Muscle of leg (tissue), 11 donors: Measurements from ENCODE around the gene CARS1. TPM values are rescaled to one million over a fixed set of nuclear protein-coding genes. Genes with fewer than 3 reads are reported as not detected.
A peak's percentile ranks its signal among the peaks of the same experiment; 100 is the strongest.

Experiments used
- DNase-seq: peaks from one replicate; pipeline ENCODE4 v3.0.0; 2013
- H3K27ac ChIP-seq: one replicate; pipeline ENCODE4 v1.5.1; 2013; ENCODE audit warnings: mild to moderate bottlenecking, low read length, control low read depth
- H3K27me3 ChIP-seq: one replicate; pipeline ENCODE4 v1.6.1; 2013; ENCODE audit warnings: low read length; ENCODE audit not compliant: control insufficient read depth, insufficient read depth
- H3K36me3 ChIP-seq: one replicate; pipeline ENCODE4 v1.6.1; 2013; ENCODE audit warnings: low read length; ENCODE audit not compliant: control insufficient read depth, insufficient read depth
- H3K4me1 ChIP-seq: one replicate; pipeline ENCODE4 v1.6.1; 2013; ENCODE audit warnings: low read length; ENCODE audit not compliant: control insufficient read depth, insufficient read depth
- H3K4me3 ChIP-seq: one replicate; pipeline ENCODE4 v1.5.1; 2013; ENCODE audit warnings: low read length, control low read depth
- H3K9me3 ChIP-seq: replicated peaks from 2 replicates; pipeline ENCODE4 v1.6.1; 2013; ENCODE audit warnings: low read depth, low read length; ENCODE audit not compliant: control insufficient read depth
- WGBS: methylation state at CpG from one replicate; pipeline ENCODE4 v1.1.5; 2013; ENCODE audit warnings: missing lambda C conversion rate; ENCODE audit not compliant: insufficient coverage; 5-methylcytosine and 5-hydroxymethylcytosine counted together
- polyA plus RNA-seq, 8 donors: library from polyadenylated mRNA; unstranded; fragments of 120-200 nt; gene quantifications; one replicate each; pipeline versions ENCODE4 v1.2.1 to v1.2.3, GENCODE V29; 2013; ENCODE audit warnings: inconsistent platforms in 1 of 8, low replicate concordance in 1 of 8; ENCODE audit not compliant: insufficient read length in 8 of 8, insufficient read depth in 1 of 8
- total RNA-seq: library from RNA; stranded (reverse); fragments of 120-200 nt; gene quantifications from one replicate; pipeline ENCODE4 v1.2.4, GENCODE V29; 2013

CARS1 gene
- total and polyA plus RNA-seq, 9 donors: 15.7 to 24.3 (median 20.7) TPM

DNA sequence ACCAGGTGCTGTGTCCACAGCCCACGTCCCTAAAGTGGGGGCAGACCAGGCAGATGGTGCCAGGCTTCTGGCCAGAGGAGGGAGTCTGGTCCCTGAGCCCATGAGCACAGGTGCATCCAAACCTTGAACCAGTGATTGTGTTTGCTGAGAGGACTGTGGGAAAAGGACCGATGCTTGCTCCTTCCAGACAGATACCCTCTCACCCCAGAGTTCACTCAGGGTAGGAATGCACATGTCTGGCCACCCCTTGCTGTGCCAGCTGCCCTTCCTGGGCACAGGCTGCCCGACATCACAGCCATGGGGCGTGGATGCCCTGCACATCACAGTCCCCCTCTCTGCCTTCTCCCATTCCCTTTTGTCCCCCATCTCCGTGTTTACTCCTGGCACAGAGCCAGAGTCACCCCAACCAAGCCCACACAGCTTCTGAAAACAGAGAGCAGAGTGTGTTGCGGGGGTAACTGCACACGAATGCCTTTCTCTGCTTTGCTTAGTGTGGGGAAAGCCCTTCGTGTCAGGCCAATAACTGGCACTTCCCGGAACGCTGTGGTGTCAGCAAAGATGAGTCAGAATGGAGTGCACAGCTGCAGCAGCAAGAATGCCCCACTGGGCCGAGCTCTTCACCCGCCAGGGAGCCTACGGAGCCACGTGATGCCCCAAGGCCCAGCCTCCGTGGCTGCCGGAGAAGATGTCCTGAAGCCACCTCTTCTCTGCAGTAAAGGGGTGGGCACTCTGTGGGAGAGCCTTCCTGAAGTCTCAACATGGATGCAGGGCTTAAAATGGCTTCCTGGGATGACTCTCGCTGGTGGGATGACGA is 7.6 kb downstream of the CARS1 start:
- peaks cover 13% of the 10 kb centered on the region for H3K4me1 ChIP-seq
- whole genome bisulfite sequencing: 79% methylated on average over 13 of the region's 18 CpGs

DNA sequence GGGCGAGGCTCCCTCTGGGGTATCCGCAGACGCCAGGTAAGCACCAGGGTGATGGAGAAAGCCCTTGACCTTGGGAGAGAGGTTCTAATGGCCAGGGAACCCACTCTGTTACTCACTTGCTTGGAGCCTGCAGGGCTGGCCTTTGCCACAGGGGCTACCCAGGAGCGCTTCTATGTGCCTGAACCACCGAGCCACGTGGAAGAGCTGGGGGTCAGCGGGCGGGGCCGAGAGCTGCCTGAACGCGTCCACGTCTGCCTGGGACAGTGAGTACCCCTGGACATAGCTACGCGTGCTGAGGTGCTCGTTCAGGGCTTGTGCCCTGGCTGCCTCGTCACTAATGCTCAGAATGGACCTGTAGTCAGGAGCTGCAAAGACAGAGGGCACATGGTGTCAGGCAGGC is 9.6 kb downstream of the CARS1 start:
- DNase-seq: no peak
- H3K4me1 ChIP-seq: peaks cover 18% of the 10 kb centered on the region
- peaks cover 31% of the 10 kb centered on the region for H3K36me3 ChIP-seq
- 92% methylated on average over 14 of the region's 16 CpGs for WGBS
- no peak overlapping the region for H3K4me3 ChIP-seq
- H3K9me3 ChIP-seq: no peaks in the 10 kb centered on the region
- no peaks in the 10 kb centered on the region for H3K27me3 ChIP-seq
- H3K27ac ChIP-seq: no peak overlapping the region

More for the DNA sequence above, 7.6 kb downstream of the CARS1 start:
- Histone ChIP-seq H3K27ac (peak overlapping the region; percentile 43), H3K9me3 (no peaks in the 10 kb centered on the region), H3K36me3 (peaks cover 35% of the 10 kb centered on the region), H3K4me3 (no peak overlapping the region), H3K27me3 (no peaks in the 10 kb centered on the region)
- DNase-seq: peak; percentile 61

DNA sequence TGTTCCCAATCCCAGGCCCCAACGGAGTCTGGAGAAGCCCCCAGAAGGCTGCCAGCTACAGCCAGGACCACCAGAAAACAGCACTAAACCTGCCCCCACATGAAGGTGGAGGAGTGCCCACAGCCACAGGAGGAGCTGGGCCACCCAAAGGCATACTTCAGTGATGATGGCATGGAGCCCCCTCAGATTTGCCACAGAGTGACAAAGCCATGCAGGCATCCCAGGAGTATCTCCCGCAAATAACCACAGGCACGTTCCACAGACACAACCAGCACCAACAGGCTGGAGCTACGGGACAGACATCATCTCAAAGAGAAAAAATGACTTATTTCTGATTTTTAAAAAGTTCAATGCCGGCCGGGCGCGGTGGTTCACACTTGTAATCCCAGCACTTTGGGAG is 10.6 kb downstream of the CARS1 start:
- H3K27ac ChIP-seq: no peak overlapping the region
- no peaks in the 10 kb centered on the region for H3K9me3 ChIP-seq
- no peak for DNase-seq
- no peak overlapping the region for H3K4me3 ChIP-seq
- H3K36me3 ChIP-seq: peaks cover 33% of the 10 kb centered on the region
- WGBS: no CpG with 5 or more reads among the region's 8 CpGs
- H3K4me1 ChIP-seq: peaks cover 18% of the 10 kb centered on the region
- no peaks in the 10 kb centered on the region for H3K27me3 ChIP-seq

DNA sequence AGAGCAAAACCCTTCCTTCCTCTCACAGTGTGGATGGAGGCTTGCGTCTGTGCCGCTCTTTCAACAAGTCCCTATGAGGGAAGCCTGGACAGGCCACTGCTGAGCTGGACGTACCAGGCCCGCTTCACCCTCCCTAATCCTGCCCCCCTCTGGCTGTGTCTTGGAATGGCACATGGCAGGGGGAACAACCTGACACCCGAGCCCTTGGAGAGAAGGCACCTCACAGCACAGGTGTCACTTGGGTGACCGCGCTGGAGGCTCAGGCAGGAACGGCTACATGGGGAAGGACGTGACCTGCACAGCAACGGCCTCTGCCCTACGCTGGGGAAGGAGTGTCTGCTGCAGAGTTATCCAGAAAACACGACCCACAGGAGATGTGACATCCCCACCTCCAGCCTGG is 11.0 kb downstream of the CARS1 start:
- H3K27ac ChIP-seq: no peak overlapping the region
- peaks cover 37% of the 10 kb centered on the region for H3K36me3 ChIP-seq
- peaks cover 16% of the 10 kb centered on the region for H3K4me1 ChIP-seq
- DNase-seq: no peak
- no peak overlapping the region for H3K4me3 ChIP-seq
- H3K27me3 ChIP-seq: no peaks in the 10 kb centered on the region
- 90% methylated on average over 2 of the region's 12 CpGs for WGBS
- no peaks in the 10 kb centered on the region for H3K9me3 ChIP-seq

DNA sequence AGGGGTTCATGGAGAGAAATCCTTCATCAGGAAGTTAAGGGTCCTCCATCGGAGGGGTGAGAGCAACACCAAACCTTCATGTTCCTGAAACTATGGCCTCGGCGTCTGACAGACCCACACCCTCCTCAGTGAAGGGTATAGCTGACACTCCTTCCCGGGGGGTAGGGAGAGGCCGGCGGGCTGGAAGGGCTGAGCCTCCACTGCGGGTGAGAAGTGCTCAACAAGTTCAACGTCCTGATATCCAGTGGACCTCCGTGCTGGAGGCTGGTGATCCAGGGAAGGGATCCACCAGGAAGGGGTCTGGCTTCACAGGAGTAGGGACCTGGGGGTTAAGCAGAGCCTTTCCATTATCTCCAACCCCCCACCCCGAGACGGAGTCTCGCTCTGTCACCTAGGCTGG is 12.3 kb downstream of the CARS1 start:
- Histone ChIP-seq H3K36me3 (peaks cover 42% of the 10 kb centered on the region), H3K4me3 (no peak overlapping the region), H3K9me3 (no peaks in the 10 kb centered on the region), H3K4me1 (peaks cover 13% of the 10 kb centered on the region), H3K27ac (no peak overlapping the region), H3K27me3 (no peaks in the 10 kb centered on the region)
- 99% methylated on average over 7 of the region's 12 CpGs for WGBS
- DNase-seq: no peak

DNA sequence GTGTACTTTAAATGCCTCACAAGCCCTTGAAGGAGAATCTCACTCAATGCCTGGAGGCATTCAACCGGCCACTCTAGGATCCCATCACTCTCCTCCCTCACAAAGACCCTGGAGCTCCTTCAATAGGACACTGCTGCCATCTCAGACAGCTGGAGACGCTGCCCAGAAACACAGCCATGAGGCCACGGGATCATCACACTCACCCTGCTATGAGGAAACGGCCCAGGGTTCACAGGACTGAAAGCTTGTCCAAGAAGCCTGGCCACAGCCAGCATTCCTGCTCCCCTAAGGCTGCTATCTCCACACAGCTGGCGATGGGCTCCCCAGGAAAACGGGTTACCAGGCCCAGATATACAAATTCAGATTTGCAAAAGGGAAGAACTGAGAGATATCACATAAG is 13.2 kb downstream of the CARS1 start:
- H3K27ac ChIP-seq: no peak overlapping the region
- no peaks in the 10 kb centered on the region for H3K27me3 ChIP-seq
- WGBS: 59% methylated on average over 6 of the region's 6 CpGs
- peaks cover 47% of the 10 kb centered on the region for H3K36me3 ChIP-seq
- peaks cover 6% of the 10 kb centered on the region for H3K4me1 ChIP-seq
- H3K9me3 ChIP-seq: no peaks in the 10 kb centered on the region
- no peak overlapping the region for H3K4me3 ChIP-seq
- no peak for DNase-seq

DNA sequence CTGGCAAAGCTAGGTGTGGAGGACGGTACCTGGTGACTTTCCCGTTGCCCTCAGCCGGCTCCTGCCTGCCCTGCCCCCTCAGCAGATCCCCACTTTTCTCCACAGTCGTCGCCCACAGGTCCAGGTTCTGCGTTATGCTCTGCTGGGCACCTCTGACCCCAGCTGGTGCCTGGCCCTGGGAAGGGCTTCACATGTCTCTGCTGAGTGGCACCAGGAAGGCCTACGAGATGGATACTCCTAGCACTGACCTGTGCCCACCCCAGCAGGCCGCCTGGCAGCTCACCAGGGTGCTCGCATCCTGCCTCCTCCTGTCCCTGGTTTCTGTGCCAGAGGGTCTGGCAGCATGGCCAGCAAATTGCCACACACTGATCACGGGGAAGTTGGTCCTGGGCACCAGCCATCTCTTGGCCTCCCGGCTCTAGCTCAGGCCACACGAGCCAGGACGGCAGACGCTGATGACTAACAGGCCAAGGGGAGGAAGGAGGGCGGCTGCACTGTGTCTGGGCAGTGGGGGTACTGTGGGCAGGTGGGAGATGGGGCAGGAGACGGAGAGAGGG is 13.8 kb downstream of the CARS1 start:
- 90% methylated on average over 16 of the region's 16 CpGs for WGBS
- Histone ChIP-seq H3K27ac (no peak overlapping the region), H3K4me1 (peaks cover 5% of the 10 kb centered on the region)

DNA sequence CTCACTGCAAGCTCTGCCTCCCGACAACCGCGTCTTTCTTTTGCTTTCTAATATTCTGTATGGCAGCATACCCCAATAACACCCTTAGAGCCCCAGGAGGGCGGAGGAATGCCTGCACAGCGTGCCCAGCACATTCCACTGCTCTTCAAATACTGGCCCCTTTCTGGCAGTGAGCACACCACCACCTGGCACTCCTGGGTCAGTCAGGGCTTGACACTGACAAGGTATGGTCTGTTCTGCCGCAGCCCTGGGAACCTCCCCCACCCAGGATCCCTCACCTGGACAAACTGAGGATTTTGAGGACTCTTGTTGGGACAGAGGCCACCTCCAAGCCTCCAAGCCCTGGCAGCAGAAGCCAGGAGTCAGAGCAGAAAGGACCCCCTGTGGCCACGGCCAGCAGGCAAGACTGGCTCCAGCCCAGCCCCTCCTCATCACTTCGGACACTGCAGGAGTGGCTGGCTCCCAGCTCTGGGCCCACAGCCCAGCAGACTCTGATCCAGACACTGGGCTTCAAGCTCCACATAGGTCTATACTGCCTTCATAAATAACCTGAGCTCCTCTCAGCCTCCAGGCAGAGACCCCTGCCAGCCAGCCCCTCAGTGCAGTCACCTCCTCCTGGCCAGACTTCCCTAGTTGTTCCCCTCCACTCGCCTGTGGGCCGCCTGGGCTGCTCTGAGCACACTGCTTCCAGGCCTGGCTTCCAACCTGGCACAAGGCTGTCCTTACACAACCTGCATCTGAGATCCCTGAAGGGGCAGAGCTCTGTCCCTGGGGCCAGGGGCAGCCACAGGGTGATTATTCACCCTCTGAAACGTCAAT is 14.5 kb downstream of the CARS1 start:
- Histone ChIP-seq H3K27ac (no peak overlapping the region), H3K9me3 (no peaks in the 10 kb centered on the region), H3K36me3 (peaks cover 57% of the 10 kb centered on the region), H3K4me3 (no peak overlapping the region), H3K4me1 (peaks cover 7% of the 10 kb centered on the region), H3K27me3 (no peaks in the 10 kb centered on the region)
- peak; percentile 27 for DNase-seq
- WGBS: 61% methylated on average over 9 of the region's 11 CpGs

More for the DNA sequence above, 13.8 kb downstream of the CARS1 start:
- DNase-seq: no peak
- Histone ChIP-seq H3K9me3 (no peaks in the 10 kb centered on the region), H3K27me3 (no peaks in the 10 kb centered on the region), H3K4me3 (no peak overlapping the region), H3K36me3 (peaks cover 50% of the 10 kb centered on the region)

DNA sequence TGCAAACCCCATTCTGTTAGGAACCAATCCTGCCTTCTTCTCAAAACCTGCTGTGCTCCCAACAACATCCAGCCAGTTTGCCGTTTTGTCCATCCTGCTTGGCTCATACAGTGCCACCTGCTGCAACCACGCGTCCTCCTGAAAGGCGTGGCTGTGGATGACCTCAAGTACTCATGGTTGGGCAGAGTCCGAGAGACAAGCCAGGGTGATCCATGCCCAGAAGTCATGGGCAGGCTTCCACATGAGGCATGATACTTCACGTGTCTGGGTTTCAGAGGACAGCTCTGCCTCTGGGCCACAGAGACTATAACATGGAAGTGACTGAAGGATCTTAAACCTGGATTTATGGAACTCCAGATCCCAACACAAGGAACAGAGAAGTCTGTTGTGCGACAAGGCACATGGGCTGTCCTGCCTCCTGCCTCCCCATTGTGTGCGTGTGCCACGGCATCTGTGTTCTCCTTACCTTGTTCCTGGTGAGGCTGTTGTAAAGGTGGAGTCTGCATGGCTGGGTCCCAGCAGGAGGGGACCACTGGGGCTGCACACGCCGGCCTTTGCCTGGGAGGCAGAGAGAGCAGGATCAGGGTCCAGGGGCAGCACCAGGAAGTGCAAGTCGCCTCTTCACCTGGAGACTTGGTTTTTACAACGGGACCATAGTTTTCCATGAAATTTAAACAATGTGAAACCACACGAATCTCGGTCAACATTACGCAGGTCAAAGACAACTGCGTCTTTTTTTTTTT is 15.4 kb downstream of the CARS1 start:
- Histone ChIP-seq H3K4me1 (peaks cover 7% of the 10 kb centered on the region), H3K9me3 (no peaks in the 10 kb centered on the region), H3K27me3 (no peaks in the 10 kb centered on the region), H3K4me3 (no peak overlapping the region), H3K36me3 (peaks cover 58% of the 10 kb centered on the region), H3K27ac (no peak overlapping the region)
- 85% methylated on average over 16 of the region's 17 CpGs for WGBS
- no peak for DNase-seq
